Activated T-cell treated with anti-CD3 and anti-CD28 coated beads, Interleukin-2, amount 50 U/mL, for 72 hours (primary cell): Measurements from ENCODE around the gene PIGBOS1. TPM values are rescaled to one million over a fixed set of nuclear protein-coding genes. Genes with fewer than 3 reads are reported as not detected.

Experiments used
- ATAC-seq, 2 donors: fragments of 150-1000 bp; cut with Tn5 transposase; replicated peaks in 1 of 2; 2 replicates each; pipeline ENCODE4 v1.10.0; 2021; ENCODE audit warnings: moderate library complexity in 2 of 2, mild to moderate bottlenecking in 1 of 2
- DNase-seq, 2 donors: peaks; one replicate each; pipeline ENCODE4 v3.0.0; 2021 to 2022; ENCODE audit warnings: mixed read lengths in 1 of 2
- H3K27ac Mint-ChIP-seq: one replicate; pipeline ENCODE4 v1.8.0; 2022; ENCODE audit warnings: mild to moderate bottlenecking, moderate library complexity, mixed read lengths
- H3K27me3 Mint-ChIP-seq: one replicate; pipeline ENCODE4 v1.8.0; 2022; ENCODE audit warnings: low read depth, mixed read lengths
- H3K36me3 Mint-ChIP-seq, 2 donors: one replicate each; pipeline ENCODE4 v1.8.0; 2022; ENCODE audit warnings: mixed read lengths in 2 of 2, mild to moderate bottlenecking in 1 of 2; ENCODE audit not compliant: insufficient read depth in 2 of 2
- H3K4me1 Mint-ChIP-seq: one replicate; pipeline ENCODE4 v1.8.0; 2022; ENCODE audit warnings: low read depth, mixed read lengths
- H3K4me3 Mint-ChIP-seq, 2 donors: one replicate each; pipeline ENCODE4 v1.8.0; 2022; ENCODE audit warnings: mild to moderate bottlenecking in 2 of 2, mixed read lengths in 2 of 2, moderate library complexity in 2 of 2
- H3K9me3 Mint-ChIP-seq, 2 donors: one replicate each; pipeline ENCODE4 v1.8.0; 2022; ENCODE audit warnings: mixed read lengths in 2 of 2
- total RNA-seq, 2 donors: library from RNA; stranded (reverse); gene quantifications; one replicate each; pipeline ENCODE4 v1.2.3, GENCODE V29; 2022

The PIGBOS1 gene, protein sequence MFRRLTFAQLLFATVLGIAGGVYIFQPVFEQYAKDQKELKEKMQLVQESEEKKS
- total RNA-seq = 10 to 100 TPM; 13.0 to 14.5 TPM

DNA sequence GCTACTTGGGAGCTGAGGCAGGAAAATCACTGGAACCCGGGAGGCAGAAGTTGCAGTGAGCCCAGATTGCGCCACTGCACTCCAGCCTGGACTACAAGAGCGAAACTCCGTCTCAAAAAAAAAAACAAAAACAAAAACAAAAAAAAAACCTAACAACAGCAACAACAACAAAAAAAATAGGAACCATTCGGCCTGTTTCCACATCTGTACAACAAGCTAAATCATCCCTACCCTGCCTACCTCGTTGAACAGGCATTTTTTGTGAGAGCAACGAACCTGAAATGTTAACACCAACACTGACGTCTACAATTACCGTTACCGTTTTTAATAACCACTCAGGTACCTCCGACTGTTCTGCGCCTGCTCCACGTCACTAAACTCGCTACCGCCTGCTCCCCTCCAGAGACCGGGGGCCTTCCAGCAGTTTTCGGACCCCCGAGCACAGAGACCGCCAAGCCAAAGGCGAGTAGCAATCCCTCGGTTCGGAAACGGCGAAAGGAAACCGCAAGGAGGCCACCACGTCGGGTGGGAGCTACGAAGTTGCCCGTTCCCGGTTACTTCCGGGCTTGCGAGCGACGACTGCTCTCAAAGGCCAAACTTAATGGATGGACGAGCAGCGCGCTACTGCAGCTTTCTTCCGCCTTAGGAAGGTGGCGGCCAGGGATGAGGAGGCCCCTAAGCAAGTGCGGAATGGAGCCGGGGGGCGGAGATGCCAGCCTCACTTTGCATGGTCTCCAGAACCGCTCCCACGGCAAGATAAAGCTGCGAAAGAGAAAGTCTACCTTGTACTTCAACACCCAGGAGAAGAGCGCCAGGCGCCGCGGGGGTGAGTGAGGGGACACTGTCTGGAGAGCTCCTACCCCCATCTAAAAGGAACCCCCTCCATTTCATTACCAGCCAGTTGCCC, at the start of gene PIGBOS1, which contains the start of gene PIGB:
Gene PIGBOS1, minus strand, starts transcription at position 536 of the 907 bp plus-strand sequence. CDS start 1,331 bp downstream, outside the sequence.
Gene PIGB, plus strand, starts transcription at position 635 of the 907 bp plus-strand sequence. Its CDS starts 29 bp downstream, at position 664.
- ATAC-seq = peak; percentile 94 to 98
- Mint-ChIP-seq H3K4me1 (peaks cover 50% of the 10 kb centered on the region), H3K27ac (peak within 1 kb of the TSS; percentile 100), H3K9me3 (no peaks in the 10 kb centered on the region), H3K36me3 (peaks cover 7 to 19% of the 10 kb centered on the region in 2 donors), H3K4me3 (peak within 1 kb of the TSS; percentile 96 to 100), H3K27me3 (no peaks in the 10 kb centered on the region)
- peak; percentile 81 for DNase-seq

DNA sequence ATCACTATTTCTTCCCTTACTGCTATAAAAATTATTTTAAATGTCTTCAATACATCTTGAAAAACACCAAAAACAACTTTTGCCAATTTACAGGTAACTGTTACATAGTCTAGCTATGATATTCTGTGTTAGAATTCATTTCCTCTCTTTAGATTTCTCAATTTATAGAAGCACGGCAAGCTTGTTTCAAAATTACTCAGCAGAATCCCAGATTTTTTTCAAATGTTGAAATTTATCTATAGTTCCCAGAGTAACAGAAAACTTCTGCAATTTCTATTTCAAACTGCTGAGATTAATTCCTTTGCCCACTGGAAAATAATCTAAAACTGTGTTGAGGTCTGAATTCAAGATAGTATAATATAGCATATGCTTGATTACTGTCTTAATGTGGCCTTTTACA, 48.1 kb upstream of the PIGBOS1 start:
- peak overlapping the region; percentile 36 for H3K27ac Mint-ChIP-seq
- peaks cover 0 to 4% of the 10 kb centered on the region in 2 donors for H3K36me3 Mint-ChIP-seq
- H3K4me3 Mint-ChIP-seq = no peak overlapping the region
- H3K4me1 Mint-ChIP-seq = no peaks in the 10 kb centered on the region
- DNase-seq = no peak
- no peaks in the 10 kb centered on the region for H3K27me3 Mint-ChIP-seq
- no peaks in the 10 kb centered on the region for H3K9me3 Mint-ChIP-seq
- ATAC-seq = no peak

GRCh38 chr15:55362641-55363040, 43.7 kb upstream of the PIGBOS1 start:
- ATAC-seq (no peak), DNase-seq (no peak)
- no peak overlapping the region for H3K4me3 Mint-ChIP-seq
- H3K9me3 Mint-ChIP-seq = no peaks in the 10 kb centered on the region
- no peak overlapping the region for H3K27ac Mint-ChIP-seq
- no peaks in the 10 kb centered on the region for H3K4me1 Mint-ChIP-seq
- H3K27me3 Mint-ChIP-seq = no peaks in the 10 kb centered on the region
- peaks cover 0 to 3% of the 10 kb centered on the region in 2 donors for H3K36me3 Mint-ChIP-seq

GRCh38 chr15:55361048-55361447, 42.1 kb upstream of the PIGBOS1 start:
- Mint-ChIP-seq H3K4me3 (no peak overlapping the region), H3K9me3 (no peaks in the 10 kb centered on the region), H3K4me1 (no peaks in the 10 kb centered on the region), H3K27ac (peak overlapping the region; percentile 55), H3K36me3 (peaks cover 0 to 3% of the 10 kb centered on the region in 2 donors), H3K27me3 (no peaks in the 10 kb centered on the region)
- DNase-seq = no peak
- no peak for ATAC-seq

DNA sequence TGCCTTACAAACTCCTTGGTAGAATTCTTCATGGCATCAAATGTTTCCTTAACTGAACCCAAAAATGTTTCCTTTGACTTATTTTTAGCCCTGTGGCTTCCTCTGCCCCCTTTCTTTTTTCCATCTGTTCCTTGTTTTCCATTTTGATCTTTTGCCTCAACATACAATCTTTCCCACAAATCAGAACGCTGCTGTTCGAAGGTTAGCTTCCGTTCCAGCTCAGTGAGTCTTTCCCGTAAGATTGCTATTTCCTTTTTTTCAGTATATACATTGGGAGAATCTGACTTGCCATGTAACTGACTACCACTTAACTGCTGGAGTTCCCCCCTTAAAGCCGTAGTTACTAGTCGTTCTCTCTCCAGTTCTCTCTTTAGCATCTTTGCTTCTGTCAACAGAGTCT, 41.3 kb upstream of the PIGBOS1 start:
- ATAC-seq (no peak), DNase-seq (no peak)
- Mint-ChIP-seq H3K9me3 (no peaks in the 10 kb centered on the region), H3K36me3 (peaks cover 0 to 5% of the 10 kb centered on the region in 2 donors), H3K27me3 (no peaks in the 10 kb centered on the region), H3K27ac (peak overlapping the region; percentile 17), H3K4me3 (no peak overlapping the region), H3K4me1 (no peaks in the 10 kb centered on the region)

DNA sequence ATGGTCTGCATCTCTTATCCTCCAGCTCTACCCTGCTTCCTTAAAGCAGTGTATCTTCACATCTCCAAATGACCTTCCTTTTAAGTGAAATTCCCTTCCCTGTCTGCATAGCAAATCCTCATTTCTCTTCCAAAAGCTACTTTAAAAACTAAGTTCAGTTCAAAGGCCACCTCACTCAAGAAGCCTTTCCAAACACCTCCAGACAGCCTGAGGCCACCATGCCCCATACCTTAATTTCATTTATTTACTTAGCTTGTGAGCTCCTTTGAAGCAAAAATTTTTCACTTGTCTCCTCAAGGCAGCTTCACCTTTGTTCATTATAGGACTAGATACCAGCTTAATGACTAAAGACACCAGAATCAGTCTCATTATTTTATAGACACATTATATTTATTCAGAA, 39.5 kb upstream of the PIGBOS1 start:
- Mint-ChIP-seq H3K36me3 (peaks cover 0 to 5% of the 10 kb centered on the region in 2 donors), H3K4me3 (no peak overlapping the region), H3K27me3 (no peaks in the 10 kb centered on the region), H3K27ac (peak overlapping the region; percentile 3), H3K9me3 (no peaks in the 10 kb centered on the region), H3K4me1 (no peaks in the 10 kb centered on the region)
- no peak for ATAC-seq
- no peak for DNase-seq

DNA sequence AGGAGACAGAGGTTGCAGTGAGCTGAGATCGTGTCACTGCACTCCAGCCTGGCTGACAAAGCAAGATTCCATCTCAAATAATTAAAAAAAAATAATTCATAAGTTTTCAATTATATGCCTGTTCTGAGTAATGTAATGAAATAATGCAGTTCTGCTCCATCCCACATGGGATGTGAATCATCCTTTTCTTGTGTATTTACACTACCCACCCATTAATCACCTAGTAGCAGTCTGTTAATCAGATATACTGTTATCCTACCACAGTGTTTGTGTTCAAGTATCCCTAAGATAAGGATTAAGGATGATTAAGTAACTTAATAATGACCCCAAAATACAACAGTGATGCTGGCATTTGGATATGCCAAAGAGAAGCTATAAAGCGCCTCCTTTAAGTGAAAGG, 38.9 kb upstream of the PIGBOS1 start:
- no peak overlapping the region for H3K27ac Mint-ChIP-seq
- H3K4me3 Mint-ChIP-seq = no peak overlapping the region
- no peaks in the 10 kb centered on the region for H3K27me3 Mint-ChIP-seq
- DNase-seq (no peak), ATAC-seq (no peak)
- no peaks in the 10 kb centered on the region for H3K4me1 Mint-ChIP-seq
- H3K9me3 Mint-ChIP-seq = no peaks in the 10 kb centered on the region
- peaks cover 0 to 5% of the 10 kb centered on the region in 2 donors for H3K36me3 Mint-ChIP-seq

DNA sequence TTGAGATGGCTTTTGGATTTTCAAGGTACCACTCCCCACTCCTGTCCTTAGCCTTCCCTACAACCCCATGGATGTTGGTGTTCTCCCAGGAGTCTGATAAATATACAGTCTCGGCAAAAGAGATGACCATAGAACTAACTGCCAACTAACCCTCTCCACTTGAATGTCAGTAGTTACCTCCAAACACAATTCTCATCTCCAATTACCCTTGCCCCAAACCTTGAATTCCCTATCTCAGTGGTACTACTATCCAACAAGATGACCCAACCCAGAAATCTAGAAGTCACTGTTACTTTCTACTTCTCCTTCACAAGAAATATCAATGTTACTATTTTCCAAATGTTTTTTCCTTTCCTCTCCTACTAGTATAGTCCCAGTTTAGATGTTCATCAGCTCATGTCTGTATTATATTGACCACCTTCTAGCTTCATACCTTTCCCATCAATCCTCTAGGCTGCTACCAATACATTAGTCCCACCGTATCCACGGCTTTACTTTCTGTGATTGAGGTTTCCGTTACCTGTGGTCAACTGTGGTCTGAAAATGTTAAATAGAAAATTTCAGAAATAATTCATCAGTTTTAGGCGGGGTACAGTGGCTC, 38.2 kb upstream of the PIGBOS1 start:
- Mint-ChIP-seq H3K36me3 (peaks cover 0 to 5% of the 10 kb centered on the region in 2 donors), H3K27ac (no peak overlapping the region), H3K27me3 (no peaks in the 10 kb centered on the region), H3K9me3 (no peaks in the 10 kb centered on the region), H3K4me1 (no peaks in the 10 kb centered on the region), H3K4me3 (no peak overlapping the region)
- DNase-seq = no peak
- ATAC-seq = no peak

GRCh38 chr15:55353025-55353424, 34.1 kb upstream of the PIGBOS1 start:
- no peak overlapping the region for H3K4me3 Mint-ChIP-seq

GRCh38 chr15:55349282-55349681, 30.4 kb upstream of the PIGBOS1 start:
- no peaks in the 10 kb centered on the region for H3K4me1 Mint-ChIP-seq

More at GRCh38 chr15:55353025-55353424, 34.1 kb upstream of the PIGBOS1 start:
- no peaks in the 10 kb centered on the region for H3K4me1 Mint-ChIP-seq
- H3K27me3 Mint-ChIP-seq = no peaks in the 10 kb centered on the region
- no peak for ATAC-seq
- no peak for DNase-seq
- H3K27ac Mint-ChIP-seq = no peak overlapping the region
- peaks cover 0 to 3% of the 10 kb centered on the region in 2 donors for H3K36me3 Mint-ChIP-seq
- no peaks in the 10 kb centered on the region for H3K9me3 Mint-ChIP-seq

GRCh38 chr15:55348281-55348778, 29.4 kb upstream of the PIGBOS1 start:
- H3K4me1 Mint-ChIP-seq = no peaks in the 10 kb centered on the region
- H3K27ac Mint-ChIP-seq = no peak overlapping the region
- no peak overlapping the region for H3K4me3 Mint-ChIP-seq

More at GRCh38 chr15:55349282-55349681, 30.4 kb upstream of the PIGBOS1 start:
- Mint-ChIP-seq H3K4me3 (no peak overlapping the region), H3K9me3 (no peaks in the 10 kb centered on the region), H3K36me3 (peaks cover 5 to 7% of the 10 kb centered on the region in 2 donors), H3K27me3 (no peaks in the 10 kb centered on the region), H3K27ac (no peak overlapping the region)
- ATAC-seq = no peak
- no peak for DNase-seq

DNA sequence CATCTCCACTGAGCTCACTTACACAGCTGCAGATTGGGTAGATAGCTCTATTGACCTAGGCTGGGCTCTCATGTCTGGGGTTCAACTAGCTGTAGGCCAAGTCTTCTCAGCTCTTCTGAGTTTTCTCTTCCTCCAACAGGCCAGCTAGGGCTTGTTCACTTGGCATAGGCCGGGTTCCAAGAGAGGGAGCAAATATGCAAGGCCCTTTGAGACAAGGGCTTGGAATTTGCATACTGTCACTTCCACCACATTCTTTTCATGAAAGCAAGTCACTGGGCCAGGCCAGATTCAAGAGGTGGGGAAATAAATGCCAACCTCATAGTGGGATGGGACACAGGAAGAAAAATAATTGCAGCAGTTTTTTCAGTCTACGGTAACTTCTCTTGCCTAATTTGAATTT, 25.3 kb upstream of the PIGBOS1 start:
- no peaks in the 10 kb centered on the region for H3K9me3 Mint-ChIP-seq

More at GRCh38 chr15:55348281-55348778, 29.4 kb upstream of the PIGBOS1 start:
- no peak for ATAC-seq
- DNase-seq = no peak
- Mint-ChIP-seq H3K36me3 (peaks cover 5 to 7% of the 10 kb centered on the region in 2 donors), H3K9me3 (no peaks in the 10 kb centered on the region), H3K27me3 (no peaks in the 10 kb centered on the region)

GRCh38 chr15:55343168-55343567, 24.2 kb upstream of the PIGBOS1 start:
- H3K27me3 Mint-ChIP-seq = no peaks in the 10 kb centered on the region
- no peaks in the 10 kb centered on the region for H3K9me3 Mint-ChIP-seq
- no peak overlapping the region for H3K27ac Mint-ChIP-seq
- H3K4me3 Mint-ChIP-seq = no peak overlapping the region
- ATAC-seq (no peak), DNase-seq (no peak)
- no peaks in the 10 kb centered on the region for H3K4me1 Mint-ChIP-seq
- peaks cover 7 to 9% of the 10 kb centered on the region in 2 donors for H3K36me3 Mint-ChIP-seq

More for the DNA sequence above, 25.3 kb upstream of the PIGBOS1 start:
- no peaks in the 10 kb centered on the region for H3K27me3 Mint-ChIP-seq
- H3K36me3 Mint-ChIP-seq = peaks cover 7% of the 10 kb centered on the region in 2 donors
- H3K4me1 Mint-ChIP-seq = no peaks in the 10 kb centered on the region
- no peak overlapping the region for H3K4me3 Mint-ChIP-seq
- ATAC-seq (no peak), DNase-seq (no peak)
- H3K27ac Mint-ChIP-seq = peak overlapping the region; percentile 27
